ENCODE data around the gene ILDR2. TPM values are rescaled to one million over a fixed set of nuclear protein-coding genes. Genes with fewer than 3 reads are reported as not detected.

The ILDR2 gene

GRCh38 chr1:166858726-166859419 is 116.5 kb downstream of the ILDR2 start:
- no peak overlapping the region for H2BK15ac ChIP-seq (ENCODE audit: low read depth, poor library complexity, severe bottlenecking)
- H2BK5ac ChIP-seq (ENCODE audit: low read depth, low read length, poor library complexity, severe bottlenecking), result no peak overlapping the region
- WGBS, result 95% methylated on average over 7 of the region's 7 CpGs
- H3K23ac ChIP-seq (ENCODE audit: low read length in 2 of 2), result no peak overlapping the region
- no peak overlapping the region for H2AFZ ChIP-seq (ENCODE audit: low read depth, low read length)
- no peak overlapping the region for H2BK12ac ChIP-seq (ENCODE audit: low read length in 2 of 2)
- H3K79me1 ChIP-seq (replicated peaks; ENCODE audit: low read length, poor library complexity, severe bottlenecking), result peaks cover 19% of the 10 kb centered on the region
- H3K18ac ChIP-seq (ENCODE audit: low read depth in 1 of 2, low read length in 2 of 2), result no peak overlapping the region
- H2AK5ac ChIP-seq (ENCODE audit: low read length, severe bottlenecking), result no peak overlapping the region
- no peak overlapping the region for H4K91ac ChIP-seq (ENCODE audit: low read length)
- H3K27ac ChIP-seq (ENCODE audit: low read length, poor library complexity, severe bottlenecking), result no peak overlapping the region
- H3K4me2 ChIP-seq (ENCODE audit: low read length, poor library complexity, severe bottlenecking), result no peak overlapping the region
- no peaks in the 10 kb centered on the region for H3K27me3 ChIP-seq (ENCODE audit: control insufficient read depth in 1 of 2, insufficient read depth in 1 of 2, low read length in 2 of 2)
- no peak overlapping the region for H3K4me3 ChIP-seq (ENCODE audit: insufficient read depth in 1 of 2, low read depth in 1 of 2, low read length in 2 of 2)
- H3K4me1 ChIP-seq (ENCODE audit: control insufficient read depth, insufficient read depth, low read depth, low read length), result peaks cover 3% of the 10 kb centered on the region
- DNase-seq, result no peak
- H3K9me3 ChIP-seq (ENCODE audit: control insufficient read depth, low read length), result no peaks in the 10 kb centered on the region
- H2BK120ac ChIP-seq (ENCODE audit: low read depth, low read length), result no peak overlapping the region
- no peak overlapping the region for H3K14ac ChIP-seq (ENCODE audit: low read length in 2 of 2)
- H3K4ac ChIP-seq (ENCODE audit: low read depth in 1 of 2, low read length in 2 of 2), result no peak overlapping the region
- no peak overlapping the region for H3K9ac ChIP-seq (ENCODE audit: low read length)
- H3K36me3 ChIP-seq (ENCODE audit: control insufficient read depth in 1 of 2, insufficient read depth in 2 of 2, low read depth in 1 of 2, low read length in 2 of 2), result peaks cover 20 to 89% of the 10 kb centered on the region in 2 experiments
- H4K8ac ChIP-seq (ENCODE audit: low read length), result no peak overlapping the region

Small RNAs within 50 kb of the gene (small RNA-seq; reads per million reads assigned to genes)
- not detected for gene RNA5SP65 (ENCODE audit: low read depth)

All from mesenchymal stem cell (in vitro differentiated cells and primary cell).